GM12872 (cell line): Measurements from ENCODE around the gene CT47C1.

Source experiments
- TF ChIP-seq, protein P1 (sequence below): IDR thresholded peaks from 3 replicates; pipeline ENCODE4 v1.5.1; 2011; ENCODE audit warnings: low read depth, mild to moderate bottlenecking, low read length, moderate library complexity; ENCODE audit not compliant: insufficient read depth

The CT47C1 gene

DNA sequence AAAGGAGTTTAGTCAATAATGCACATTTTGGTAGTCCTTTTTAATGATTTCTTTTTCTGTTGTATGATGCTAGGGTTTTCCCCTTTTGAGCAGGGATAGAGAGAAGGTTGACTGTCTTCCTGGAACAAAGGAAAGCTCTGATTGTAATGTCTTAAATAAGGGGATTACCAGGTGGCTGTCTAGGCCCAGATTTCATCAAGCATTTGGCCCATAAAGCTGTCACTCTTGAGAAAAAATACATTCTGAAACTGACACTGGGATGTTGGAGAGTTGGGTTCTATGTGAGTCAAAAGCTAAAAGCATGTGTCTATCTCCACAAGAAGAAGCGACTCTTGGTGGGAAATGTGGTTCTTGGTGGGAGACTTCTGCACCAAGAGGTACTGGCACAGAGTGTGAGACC is 28.4 kb downstream of the CT47C1 start:
- TF ChIP-seq, protein P1, sequence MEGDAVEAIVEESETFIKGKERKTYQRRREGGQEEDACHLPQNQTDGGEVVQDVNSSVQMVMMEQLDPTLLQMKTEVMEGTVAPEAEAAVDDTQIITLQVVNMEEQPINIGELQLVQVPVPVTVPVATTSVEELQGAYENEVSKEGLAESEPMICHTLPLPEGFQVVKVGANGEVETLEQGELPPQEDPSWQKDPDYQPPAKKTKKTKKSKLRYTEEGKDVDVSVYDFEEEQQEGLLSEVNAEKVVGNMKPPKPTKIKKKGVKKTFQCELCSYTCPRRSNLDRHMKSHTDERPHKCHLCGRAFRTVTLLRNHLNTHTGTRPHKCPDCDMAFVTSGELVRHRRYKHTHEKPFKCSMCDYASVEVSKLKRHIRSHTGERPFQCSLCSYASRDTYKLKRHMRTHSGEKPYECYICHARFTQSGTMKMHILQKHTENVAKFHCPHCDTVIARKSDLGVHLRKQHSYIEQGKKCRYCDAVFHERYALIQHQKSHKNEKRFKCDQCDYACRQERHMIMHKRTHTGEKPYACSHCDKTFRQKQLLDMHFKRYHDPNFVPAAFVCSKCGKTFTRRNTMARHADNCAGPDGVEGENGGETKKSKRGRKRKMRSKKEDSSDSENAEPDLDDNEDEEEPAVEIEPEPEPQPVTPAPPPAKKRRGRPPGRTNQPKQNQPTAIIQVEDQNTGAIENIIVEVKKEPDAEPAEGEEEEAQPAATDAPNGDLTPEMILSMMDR = no peak

DNA sequence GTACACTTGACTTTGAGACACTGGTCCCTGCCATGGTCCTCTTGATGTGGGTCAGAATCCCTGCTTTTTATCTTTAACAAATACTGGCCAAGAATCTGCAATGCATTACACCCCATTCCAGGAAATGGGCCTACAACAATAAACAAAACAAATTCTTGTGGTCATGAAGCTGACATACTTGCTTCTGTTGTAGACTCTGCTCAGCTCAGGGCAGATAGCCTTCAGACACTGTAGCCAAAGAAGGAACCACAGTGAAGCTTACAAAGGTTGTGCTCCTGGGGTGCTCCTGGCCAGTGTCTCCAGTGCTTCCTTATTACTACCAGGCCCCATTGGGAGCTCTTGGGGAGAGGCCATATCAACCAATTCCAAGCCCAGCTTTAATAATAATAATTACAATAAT is 33.0 kb downstream of the CT47C1 start:
- TF ChIP-seq, protein P1 = no peak

DNA sequence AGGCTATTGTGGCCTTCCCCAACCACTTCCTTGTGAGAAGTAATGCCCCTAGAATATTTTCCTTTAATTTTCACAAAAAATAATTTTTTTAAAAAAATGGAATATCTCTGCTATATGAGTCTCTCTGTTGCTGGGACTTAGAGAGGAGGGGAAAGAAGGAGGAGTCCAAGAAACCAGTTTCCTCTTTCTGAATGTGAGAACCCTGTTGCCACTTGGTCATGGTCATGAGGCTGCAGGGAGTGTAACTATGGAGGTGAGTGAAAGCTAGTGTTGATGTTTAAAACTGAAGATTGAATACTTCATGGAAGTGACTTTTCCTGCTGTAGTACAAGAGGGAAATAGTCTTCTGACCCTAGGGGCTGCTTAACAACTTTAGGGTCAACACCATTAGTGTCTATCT is 34.4 kb downstream of the CT47C1 start:
- TF ChIP-seq, protein P1 = no peak

DNA sequence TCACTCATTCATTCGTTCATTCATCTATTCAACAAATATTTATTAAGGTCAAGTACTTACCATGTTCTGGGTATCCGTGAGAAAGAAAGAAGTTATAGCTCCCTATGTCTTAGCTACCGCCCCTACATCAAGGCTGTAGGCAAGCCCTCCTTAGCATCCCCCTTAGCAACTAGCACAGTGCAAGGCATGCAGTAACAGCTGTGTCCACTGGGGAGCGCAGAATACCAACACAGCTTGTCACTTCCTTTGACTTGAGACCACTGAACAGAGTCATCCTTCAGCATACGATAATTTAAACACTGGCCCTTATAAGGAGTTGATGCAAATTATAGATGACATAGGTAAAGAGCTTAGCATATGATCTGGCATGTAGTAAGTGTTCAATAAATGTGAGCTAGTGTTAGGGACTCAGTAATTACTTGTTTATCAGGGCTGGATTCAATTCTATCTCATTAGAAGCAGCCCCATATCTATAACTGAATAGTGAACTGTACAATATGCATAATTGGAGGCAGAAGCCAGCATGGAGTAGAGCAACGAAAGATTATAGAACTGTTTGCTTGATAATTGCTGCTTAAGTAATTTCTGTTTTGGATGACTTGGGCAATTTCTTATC is 46.1 kb downstream of the CT47C1 start:
- TF ChIP-seq, protein P1 = peak; percentile 84

DNA sequence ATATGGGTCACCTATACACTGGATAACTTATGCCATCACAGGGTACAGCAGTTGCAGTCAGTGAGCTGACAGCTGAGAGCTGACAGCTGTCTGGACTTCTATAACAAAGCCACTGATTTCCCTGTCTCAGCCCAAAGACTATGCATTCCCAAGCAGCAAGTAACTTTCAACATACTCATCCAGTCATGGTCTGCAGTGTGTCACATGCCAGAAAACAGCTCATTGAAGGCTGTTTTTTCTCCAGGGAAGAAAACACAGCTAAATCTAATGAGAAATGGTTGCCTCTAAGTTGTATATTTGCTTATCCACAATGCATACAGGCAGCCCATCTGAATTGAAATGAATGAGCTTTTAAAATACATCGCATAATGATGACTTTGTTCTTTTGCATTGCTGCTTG is 48.5 kb downstream of the CT47C1 start:
- TF ChIP-seq, protein P1 = no peak
